DMS153 treated with DMSO at 0.1 percent for 48 hours (cell line): ENCODE measurements around the gene CLDN14.
A peak's percentile ranks its signal among the peaks of the same experiment; 100 is the strongest.
"Not testable (repeated sequence)": the region's sequence is repeated elsewhere in the genome, so short reads cannot be mapped to it uniquely, and the experiment has no call there.

ENCODE experiments used
- DNase-seq: peaks from one replicate; lab custom pipeline; 2025; ENCODE audit not compliant: unreplicated experiment; lab: John Stamatoyannopoulos, UW

CLDN14 gene

DNA sequence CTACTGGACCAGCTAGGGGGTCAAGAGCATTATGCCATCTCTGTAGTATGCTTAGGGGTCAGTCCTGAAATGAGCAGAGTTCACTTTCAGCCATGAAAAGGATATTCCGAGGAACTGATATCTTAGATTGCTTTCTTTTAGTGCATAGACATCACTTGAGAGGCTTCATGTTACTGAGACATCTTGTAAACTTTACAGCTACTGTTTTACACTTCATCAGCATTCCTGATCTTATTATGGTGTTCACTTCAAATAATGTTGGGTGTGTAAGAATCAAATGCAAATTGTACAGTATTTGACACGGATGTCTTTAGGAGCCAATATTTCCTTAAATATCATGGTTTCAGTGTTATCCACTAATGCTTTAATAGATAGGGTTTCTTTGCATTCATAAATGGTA, 22.4 kb upstream of the CLDN14 start:
- no peak for DNase-seq

GRCh38 chr21:36501589-36501892, 21.6 kb upstream of the CLDN14 start:
- DNase-seq: no peak

DNA sequence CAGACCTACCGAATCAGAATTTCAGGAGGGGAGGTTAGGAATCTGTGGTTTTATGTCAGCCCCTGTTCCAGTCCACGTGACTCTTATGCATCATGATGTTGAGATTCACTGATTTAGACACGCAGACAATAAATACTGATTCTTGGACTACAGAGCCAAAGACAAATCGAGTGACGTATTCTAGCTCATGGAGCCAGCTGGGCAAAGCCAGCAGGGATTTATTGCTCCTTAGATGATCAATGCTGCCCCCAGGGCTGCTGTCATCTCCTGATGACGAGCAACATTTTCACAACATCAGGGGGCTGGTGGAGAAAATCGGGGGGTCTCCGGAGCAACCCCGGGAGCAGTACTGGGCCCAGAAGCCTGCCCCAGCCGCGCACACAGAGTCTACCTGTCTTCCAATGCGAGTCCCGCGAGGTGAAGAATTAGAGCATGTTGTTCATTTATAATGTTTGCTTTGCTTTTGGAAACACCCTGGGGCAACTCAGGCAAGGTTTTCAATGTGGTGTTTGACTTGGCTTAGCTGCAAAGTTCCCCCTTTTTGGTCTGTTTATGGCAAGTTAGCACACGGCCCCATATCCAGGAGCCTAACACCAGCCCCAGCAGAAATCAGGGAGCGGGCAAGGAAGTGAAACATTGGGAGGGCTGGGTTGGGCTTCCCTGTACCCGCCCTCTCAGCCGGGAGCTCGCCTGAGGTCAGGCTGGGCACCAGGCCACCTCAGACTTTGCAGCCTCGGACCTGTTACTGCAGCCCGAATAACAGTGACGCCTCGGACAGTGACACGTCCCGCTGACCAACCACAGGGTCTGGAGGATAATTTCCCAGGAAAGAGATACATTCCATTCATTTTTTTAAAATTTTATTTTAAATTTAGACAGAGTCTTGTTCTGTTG, 19.9 kb upstream of the CLDN14 start:
- no peak for DNase-seq

GRCh38 chr21:36494557-36494956, 14.6 kb upstream of the CLDN14 start:
- DNase-seq: no peak

DNA sequence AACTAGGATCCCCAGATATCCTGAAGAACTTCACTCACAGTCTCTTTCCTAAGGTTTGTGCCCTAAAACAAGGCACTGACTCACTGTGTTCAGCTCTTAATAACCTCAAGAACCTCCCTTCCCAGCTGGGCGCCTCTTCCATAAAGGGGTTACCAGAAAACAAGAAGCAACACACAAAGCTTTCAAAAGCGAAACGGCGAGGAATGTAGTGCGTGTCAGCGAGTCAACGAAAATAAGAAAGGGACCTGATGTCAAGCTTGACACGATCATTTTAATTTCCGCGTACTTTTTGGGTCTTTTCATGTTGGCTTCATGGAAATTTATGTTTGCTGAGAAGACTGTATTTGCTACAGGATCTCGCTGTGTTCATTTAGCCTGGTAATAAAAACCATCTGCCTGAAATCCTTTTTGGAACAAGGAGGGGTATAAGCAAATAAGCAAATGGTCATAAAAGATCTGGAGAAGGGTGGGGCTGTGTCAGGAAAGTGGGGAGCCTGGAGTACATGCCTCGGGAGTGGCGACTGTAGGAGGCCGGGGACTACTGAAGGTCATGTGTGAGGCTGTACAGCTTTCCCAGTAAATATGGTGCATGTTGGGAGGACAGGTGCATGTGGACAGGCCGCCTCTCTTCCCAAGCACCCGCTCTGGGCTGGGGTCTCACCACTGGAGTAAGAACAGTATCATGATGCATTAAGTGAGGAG, 11.4 kb upstream of the CLDN14 start:
- no peak for DNase-seq

- no peak for DNase-seq
Measured at GRCh38 chr21:36489776-36490165, 9.8 kb upstream of the CLDN14 start.

DNA sequence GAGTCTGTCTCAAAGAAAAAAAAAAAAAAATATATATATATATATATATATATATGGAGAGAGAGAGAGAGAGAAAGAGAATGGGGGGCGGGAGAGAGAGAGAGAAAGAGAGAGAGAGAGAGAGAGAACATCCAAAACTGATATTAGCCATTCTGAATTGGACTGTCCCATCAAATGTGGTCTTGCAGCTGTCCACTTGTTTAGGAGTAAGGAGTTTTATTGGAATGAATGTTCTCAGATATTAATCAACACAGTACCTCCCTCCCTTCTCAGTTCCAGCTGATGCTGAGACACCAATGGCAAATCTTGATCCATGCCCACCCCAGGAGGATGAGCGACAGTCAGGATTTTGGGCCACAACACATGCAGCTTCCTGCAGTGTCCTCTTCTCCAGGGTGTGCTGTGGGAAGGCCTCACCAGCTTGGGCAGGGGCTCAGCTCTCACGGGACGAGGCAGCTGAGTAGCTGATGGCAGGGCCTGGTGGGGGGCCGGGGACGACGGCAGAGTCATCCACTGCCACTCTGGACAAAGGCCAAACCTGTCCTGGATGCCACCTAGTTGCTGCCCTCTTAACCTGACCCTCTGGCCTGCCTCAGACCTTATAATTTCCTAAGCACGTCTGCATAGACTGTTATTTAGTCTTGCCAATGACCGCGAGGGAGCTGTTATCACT, 9.3 kb upstream of the CLDN14 start:
- no peak for DNase-seq

GRCh38 chr21:36487641-36488307, 7.9 kb upstream of the CLDN14 start:
- DNase-seq: peak; percentile 70

DNA sequence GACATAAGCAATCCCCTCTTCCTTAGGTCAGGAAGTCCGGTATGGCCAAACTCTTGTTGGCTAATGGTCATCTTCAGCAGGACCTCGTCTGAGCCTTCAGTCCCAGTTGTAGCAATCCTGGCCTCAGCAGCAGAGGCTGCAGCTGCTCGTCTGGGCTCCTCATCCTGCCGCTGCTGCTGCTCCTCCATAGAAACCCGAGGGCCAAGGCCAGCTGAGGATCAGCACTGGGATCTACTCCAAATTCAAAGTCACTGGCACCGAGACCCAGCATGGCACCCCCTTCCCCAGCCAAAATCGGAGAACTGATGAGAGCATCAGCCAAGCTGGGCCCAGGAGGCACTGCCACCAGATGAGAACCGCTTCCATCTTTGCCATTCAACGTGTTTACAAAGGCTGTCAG, 6.3 kb upstream of the CLDN14 start:
- DNase-seq: no peak

DNA sequence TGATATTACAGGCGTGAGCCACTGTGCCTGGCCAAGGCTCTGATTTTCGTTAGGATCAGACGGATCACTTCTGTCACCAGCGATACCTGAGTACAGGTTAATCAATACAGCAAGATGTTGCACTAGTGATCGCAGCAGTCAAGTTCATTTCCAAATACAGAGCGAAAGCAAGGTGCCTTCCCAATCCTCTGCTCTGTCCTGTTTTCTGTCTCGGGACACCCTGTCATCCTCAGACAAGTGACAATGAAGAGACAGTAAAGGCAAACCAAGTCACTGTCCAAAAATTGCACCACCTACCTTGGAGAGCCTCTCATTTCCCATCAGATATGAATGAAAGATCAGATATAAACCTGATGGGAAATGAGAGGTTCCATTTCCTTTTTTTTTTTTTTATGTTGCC, 5.6 kb upstream of the CLDN14 start:
- no peak for DNase-seq

GRCh38 chr21:36483095-36483494, 3.2 kb upstream of the CLDN14 start:
- no peak for DNase-seq

DNA sequence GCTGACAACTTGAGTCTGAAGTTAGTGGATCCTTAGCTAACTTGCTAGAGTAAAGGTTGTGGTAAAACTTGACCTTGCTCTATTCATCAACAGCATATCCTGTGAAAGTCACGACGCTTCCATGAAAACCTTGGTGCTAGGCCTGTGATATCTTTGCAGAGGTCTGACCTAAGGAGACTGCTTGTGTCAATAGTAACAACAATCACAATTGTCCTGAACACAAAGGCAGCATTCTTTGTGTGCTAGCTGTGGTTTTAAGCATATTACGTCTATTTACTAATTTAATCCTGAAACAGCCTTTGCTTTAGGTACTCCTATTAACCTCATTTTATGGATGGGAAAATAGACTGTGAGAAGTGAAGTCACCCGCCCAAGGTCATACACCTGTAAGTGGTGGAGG, 2.8 kb upstream of the CLDN14 start:
- no peak for DNase-seq

DNA sequence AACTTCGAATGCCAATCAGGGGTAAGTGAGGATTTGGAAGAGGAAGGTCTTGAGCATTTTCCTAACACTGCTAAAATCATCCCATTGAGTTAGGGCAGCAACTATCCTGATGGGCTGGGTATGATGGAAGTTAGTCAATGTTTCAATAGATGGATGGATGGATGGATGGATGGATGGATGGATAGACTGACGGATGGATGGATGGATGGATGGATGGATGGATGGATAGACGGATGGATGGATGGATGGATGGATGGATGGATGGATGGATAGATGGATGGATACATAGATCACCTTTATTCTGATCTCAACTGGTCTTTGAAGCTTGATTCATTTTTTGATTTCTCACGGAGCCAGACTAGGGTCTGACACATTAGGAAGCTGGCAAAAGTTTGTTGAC, 2.3 kb upstream of the CLDN14 start:
- DNase-seq: no peak

DNA sequence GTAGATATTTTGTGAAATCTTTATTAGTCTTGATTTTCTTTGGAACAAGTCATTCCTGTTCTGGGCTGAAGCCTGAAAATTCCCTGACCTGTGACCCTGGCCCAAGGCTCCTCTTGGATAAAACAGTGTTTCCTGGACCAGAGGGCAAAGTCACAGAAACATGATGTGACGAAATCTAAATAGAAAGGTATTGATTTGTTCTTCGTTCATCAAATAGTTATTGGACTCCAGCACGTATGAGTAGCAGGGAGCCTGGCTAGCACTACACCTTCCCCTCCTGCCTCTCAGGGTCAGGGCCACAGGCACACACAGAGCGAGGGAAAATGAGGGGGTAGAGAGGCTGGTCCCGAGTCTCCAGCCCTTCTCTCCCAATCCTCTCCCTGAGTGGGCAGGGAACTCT, 1.7 kb upstream of the CLDN14 start:
- no peak for DNase-seq

DNA sequence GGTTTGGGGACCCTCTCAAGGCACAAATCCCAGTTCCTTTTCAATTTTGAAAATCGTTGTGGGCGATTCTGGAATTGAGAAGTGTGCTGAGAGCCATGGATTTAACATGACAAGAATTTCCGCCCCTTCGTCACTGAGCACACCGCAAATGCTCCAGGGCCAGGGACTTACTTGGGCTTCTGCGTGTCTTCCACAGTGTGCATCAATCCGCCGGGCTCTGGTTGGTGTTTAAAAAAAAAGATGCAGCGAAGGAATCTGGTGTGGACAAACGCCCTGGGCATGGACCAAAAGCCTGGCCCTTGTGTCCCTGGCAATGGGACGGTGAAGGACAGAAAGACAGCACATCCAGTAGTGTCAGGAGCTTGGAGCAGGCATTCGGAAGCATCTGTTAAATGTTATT, 696 bp upstream of the CLDN14 start:
- DNase-seq: no peak

DNA sequence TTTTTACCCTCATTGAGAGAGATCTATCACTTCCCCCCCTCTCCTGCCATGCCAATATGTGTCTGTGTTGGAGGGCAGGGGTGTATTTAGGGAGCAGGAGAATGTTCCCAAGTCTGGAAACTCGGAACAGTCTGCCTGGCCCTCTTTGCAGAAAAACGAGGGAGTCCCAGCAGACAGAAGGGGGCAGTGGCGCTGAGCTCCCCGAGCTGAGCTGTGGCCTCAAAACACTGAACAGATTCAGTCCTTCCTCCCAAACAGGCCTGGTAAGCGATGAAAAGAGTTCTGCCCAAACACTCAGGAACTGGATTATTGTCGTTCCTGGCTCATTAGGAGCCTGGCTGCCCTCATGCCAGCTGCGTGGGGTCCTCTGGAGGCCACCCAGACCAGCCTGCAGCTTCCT, 981 bp downstream of the CLDN14 start:
- no peak for DNase-seq

- no peak for DNase-seq
Measured at GRCh38 chr21:36478207-36478701, 1.7 kb downstream of the CLDN14 start.

DNA sequence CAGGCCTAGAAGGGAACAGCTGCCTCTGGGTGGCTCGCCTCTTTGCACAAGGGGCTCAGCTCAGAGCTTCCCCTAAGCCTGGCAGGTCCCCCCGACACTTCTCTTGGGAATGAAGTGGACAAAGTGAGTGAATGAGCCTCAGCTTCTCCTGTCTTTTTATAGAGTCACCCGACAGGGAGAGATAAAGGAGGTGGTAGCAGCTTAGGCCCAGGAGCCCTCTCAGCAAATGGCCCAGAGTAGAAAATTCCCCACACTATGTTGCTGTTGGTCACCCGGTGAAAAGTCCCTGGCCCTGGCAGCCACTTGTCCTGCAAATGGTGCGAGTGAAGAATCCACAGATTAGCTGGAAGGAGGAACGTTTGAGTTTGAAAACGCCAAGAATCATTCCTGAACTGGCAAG, 2.4 kb downstream of the CLDN14 start:
- DNase-seq: no peak

- no peak for DNase-seq
Measured at GRCh38 chr21:36477001-36477400, 2.9 kb downstream of the CLDN14 start.

DNA sequence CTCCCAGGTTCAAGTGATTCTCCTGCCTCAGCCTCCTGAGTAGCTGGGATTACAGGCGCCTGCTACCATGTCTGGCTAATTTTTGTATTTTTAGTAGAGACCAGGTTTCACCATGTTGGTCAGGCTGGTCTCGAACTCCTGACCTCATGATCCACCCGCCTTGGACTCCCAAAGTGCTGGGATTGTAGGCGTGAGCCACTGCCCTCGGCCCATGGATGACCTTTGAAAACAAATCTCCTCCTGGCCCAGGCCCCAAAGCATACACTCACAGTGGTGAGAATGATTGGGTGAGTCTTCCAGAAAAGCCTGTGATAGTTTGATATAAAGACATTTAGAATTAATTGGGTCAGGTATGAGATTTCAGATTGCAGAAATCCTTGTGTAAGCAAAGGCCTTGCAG, 3.4 kb downstream of the CLDN14 start:
- not testable (repeated sequence) for DNase-seq

GRCh38 chr21:36474591-36474990, 5.3 kb downstream of the CLDN14 start:
- DNase-seq: no peak
